NB4 (cell line): ENCODE data around the gene CCSER1.

Source experiments
- POLR2A ChIP-seq: IDR thresholded peaks from 2 replicates; pipeline ENCODE4 v1.6.1; 2011; ENCODE audit warnings: mild to moderate bottlenecking; ENCODE audit not compliant: insufficient read length; ENCODE audit errors: extremely low read depth
- TF ChIP-seq, protein P1 (sequence below): IDR thresholded peaks from one replicate; pipeline ENCODE4 v1.5.1; 2012; ENCODE audit warnings: low read depth, low read length

DNA sequence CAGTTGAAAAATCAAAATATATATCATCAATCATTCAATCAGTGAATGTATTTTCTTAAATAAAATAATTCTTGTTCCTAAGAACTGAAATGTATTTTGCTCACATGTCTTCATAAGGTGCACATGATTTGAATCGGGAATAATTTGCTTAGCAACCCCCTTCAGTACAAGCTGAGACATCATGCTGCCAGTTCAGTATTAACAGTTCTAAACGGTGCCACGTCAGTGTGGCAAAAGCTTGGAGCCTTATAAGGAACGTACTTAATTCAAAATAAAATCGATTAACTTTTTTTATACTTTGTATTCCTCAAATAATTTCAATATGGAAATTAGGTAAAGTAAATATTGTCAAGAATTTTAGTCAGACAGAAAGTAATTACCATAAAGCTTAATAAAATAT lies 287.9 kb downstream of the CCSER1 start:
- TF ChIP-seq, protein P1, sequence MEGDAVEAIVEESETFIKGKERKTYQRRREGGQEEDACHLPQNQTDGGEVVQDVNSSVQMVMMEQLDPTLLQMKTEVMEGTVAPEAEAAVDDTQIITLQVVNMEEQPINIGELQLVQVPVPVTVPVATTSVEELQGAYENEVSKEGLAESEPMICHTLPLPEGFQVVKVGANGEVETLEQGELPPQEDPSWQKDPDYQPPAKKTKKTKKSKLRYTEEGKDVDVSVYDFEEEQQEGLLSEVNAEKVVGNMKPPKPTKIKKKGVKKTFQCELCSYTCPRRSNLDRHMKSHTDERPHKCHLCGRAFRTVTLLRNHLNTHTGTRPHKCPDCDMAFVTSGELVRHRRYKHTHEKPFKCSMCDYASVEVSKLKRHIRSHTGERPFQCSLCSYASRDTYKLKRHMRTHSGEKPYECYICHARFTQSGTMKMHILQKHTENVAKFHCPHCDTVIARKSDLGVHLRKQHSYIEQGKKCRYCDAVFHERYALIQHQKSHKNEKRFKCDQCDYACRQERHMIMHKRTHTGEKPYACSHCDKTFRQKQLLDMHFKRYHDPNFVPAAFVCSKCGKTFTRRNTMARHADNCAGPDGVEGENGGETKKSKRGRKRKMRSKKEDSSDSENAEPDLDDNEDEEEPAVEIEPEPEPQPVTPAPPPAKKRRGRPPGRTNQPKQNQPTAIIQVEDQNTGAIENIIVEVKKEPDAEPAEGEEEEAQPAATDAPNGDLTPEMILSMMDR: no peak
- TF ChIP-seq POLR2A: no peak
